Measurements from ENCODE around the gene RPLP2. TPM values are rescaled to one million over a fixed set of nuclear protein-coding genes. Genes with fewer than 3 reads are reported as not detected.

RPLP2 gene
- total RNA-seq, 1 experiment from 2014 or later = 1,150 TPM

GRCh38 chr11:819129-819931 is 9.6 kb downstream of the RPLP2 start:
- peak overlapping the region; percentile 89 for H3K4me3 ChIP-seq
- peaks cover 19% of the 10 kb centered on the region for H3K4me1 ChIP-seq
- peaks cover 4% of the 10 kb centered on the region; the same call in 1 of the 2 replicates for H3K36me3 ChIP-seq
- H3K9me3 ChIP-seq (replicated peaks) = no peaks in the 10 kb centered on the region
- peak; percentile 90 to 92 for DNase-seq
- H3K27ac ChIP-seq = peak overlapping the region; percentile 41; the same call in 1 of the 2 replicates
- H3K27me3 ChIP-seq = no peaks in the 10 kb centered on the region

- Histone ChIP-seq H3K4me1 (peaks cover 21% of the 10 kb centered on the region), H3K9me3 (replicated peaks) (no peaks in the 10 kb centered on the region), H3K36me3 (peaks cover 1% of the 10 kb centered on the region), H3K27ac (peak overlapping the region; percentile 41), H3K27me3 (no peaks in the 10 kb centered on the region), H3K4me3 (peak overlapping the region; percentile 89)
- peak; percentile 86 to 87 for DNase-seq
Measured at GRCh38 chr11:819943-820649, 10.3 kb downstream of the RPLP2 start.

- Histone ChIP-seq H3K27me3 (no peaks in the 10 kb centered on the region), H3K27ac (peak overlapping the region; percentile 41), H3K9me3 (replicated peaks) (no peaks in the 10 kb centered on the region), H3K4me3 (peak overlapping the region; percentile 89), H3K36me3 (no peaks in the 10 kb centered on the region; the same call in 1 of the 2 replicates), H3K4me1 (peaks cover 22% of the 10 kb centered on the region)
- DNase-seq = no peak
Measured at GRCh38 chr11:820655-821511, 11.1 kb downstream of the RPLP2 start.

DNA sequence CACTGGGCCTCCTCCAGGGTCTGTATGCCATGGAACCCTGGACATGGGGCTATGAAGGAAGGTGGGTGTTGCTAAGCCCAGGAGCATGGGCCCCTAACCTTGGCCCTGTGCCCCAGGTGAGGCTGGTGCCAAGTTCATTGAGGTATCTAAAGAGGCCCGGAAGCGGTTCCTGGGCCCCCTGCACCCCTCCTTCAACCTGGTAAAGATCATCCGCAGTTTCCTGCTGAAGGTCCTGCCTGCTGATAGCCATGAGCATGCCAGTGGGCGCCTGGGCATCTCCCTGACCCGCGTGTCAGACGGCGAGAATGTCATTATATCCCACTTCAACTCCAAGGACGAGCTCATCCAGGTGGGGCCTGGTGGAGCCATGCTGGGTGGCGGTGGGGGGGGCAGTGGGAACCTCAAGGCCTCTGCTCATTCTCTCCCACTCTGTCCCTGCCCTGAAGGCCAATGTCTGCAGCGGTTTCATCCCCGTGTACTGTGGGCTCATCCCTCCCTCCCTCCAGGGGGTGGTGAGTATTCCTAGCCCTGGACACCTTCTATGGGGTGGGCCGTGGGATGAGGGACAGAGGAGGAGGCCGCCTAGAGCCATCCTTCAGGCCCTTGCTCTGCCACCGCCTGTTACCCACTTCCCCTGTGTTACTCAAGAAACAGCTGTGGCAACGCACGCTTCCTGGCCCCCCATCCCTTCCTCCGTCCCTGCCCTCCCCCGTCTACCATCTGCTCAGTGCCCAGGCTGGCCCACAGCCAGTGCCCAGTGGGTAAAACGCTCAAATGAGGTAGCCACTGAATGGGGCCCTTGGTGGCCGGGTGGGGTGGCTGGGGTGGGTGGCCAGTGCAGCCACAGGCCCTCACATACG is 12.0 kb downstream of the RPLP2 start:
- no peak for DNase-seq
- H3K9me3 ChIP-seq (replicated peaks) = no peaks in the 10 kb centered on the region
- no peak overlapping the region for H3K27ac ChIP-seq
- no peaks in the 10 kb centered on the region for H3K27me3 ChIP-seq
- peaks cover 25% of the 10 kb centered on the region for H3K4me1 ChIP-seq
- H3K36me3 ChIP-seq = no peaks in the 10 kb centered on the region; the same call in 1 of the 2 replicates
- H3K4me3 ChIP-seq = no peak overlapping the region

GRCh38 chr11:823441-824291 is 13.9 kb downstream of the RPLP2 start:
- Histone ChIP-seq H3K27ac (no peak overlapping the region), H3K27me3 (no peaks in the 10 kb centered on the region), H3K36me3 (no peaks in the 10 kb centered on the region; the same call in 1 of the 2 replicates), H3K9me3 (replicated peaks) (no peaks in the 10 kb centered on the region), H3K4me1 (peaks cover 34% of the 10 kb centered on the region), H3K4me3 (no peak overlapping the region)
- no peak for DNase-seq

DNA sequence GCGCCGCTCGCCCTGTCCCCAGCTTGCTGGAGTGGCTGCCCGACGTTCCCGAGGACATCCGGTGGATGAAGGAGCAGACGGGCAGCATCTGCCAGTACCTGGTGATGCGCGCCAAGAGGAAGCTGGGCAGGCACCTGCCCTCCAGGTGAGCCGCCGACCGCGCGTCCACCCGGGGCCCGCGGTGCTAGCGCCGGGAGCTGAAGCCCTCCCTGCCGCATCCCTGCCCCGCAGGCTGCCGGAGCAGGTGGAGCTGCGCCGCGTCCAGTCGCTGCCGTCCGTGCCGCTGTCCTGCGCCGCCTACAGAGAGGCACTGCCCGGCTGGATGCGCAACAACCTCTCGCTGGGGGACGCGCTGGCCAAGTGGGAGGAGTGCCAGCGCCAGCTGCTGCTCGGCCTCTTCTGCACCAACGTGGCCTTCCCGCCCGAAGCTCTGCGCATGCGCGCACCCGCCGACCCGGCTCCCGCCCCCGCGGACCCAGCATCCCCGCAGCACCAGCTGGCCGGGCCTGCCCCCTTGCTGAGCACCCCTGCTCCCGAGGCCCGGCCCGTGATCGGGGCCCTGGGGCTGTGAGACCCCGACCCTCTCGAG is 14.6 kb downstream of the RPLP2 start:
- no peaks in the 10 kb centered on the region; the same call in 1 of the 2 replicates for H3K36me3 ChIP-seq
- H3K4me3 ChIP-seq = no peak overlapping the region
- no peaks in the 10 kb centered on the region for H3K9me3 ChIP-seq (replicated peaks)
- peaks cover 32% of the 10 kb centered on the region for H3K4me1 ChIP-seq
- no peak overlapping the region for H3K27ac ChIP-seq
- no peak for DNase-seq
- no peaks in the 10 kb centered on the region for H3K27me3 ChIP-seq

GRCh38 chr11:824942-825341 is 15.2 kb downstream of the RPLP2 start:
- Histone ChIP-seq H3K27me3 (no peaks in the 10 kb centered on the region), H3K9me3 (replicated peaks) (no peaks in the 10 kb centered on the region), H3K4me1 (peaks cover 32% of the 10 kb centered on the region), H3K36me3 (no peaks in the 10 kb centered on the region; the same call in 1 of the 2 replicates), H3K27ac (no peak overlapping the region), H3K4me3 (no peak overlapping the region)
- DNase-seq = no peak

DNA sequence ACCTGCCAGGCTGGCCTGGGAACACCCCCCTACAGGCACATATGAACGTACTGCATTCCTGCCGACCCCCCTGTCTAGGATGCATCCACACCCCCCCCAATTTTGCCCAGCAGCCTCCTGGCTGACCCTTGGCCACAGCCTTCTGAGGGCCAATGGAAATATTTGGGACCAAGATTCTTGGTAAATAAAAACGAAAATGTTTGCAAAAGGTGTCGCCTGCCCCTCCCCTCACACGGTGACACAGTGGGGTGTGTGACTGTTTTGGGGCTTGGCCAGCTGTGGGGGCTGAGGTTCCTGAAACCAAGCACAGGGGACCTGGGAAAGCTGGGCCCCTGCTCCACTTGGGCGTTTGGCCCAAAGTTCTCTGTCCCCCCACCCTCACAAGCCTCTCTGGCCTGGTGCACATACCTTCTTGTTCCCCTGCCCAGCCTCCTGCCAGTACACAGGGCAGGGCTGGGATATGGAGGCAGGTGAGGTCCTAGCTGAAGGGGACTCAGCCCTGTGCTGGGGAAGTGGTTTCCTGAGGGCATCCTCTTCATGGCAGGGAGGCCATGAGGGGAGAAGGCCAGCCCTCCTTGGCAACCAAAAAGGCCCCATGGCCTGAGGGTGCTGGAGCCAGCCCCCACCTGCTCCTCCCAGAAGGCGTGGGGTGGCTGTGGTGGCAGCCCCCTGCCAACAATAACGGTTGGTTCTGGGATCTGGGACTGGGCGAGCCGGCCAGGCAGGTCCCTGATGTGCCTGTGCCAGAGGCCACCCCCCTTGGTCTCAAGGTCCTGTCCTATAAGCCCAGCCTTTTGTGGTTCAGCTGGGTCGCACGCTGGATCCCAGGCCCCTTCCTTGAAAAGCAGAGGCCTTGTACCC is 15.8 kb downstream of the RPLP2 start:
- no peaks in the 10 kb centered on the region; the same call in 1 of the 2 replicates for H3K36me3 ChIP-seq
- H3K4me3 ChIP-seq = no peak overlapping the region
- no peaks in the 10 kb centered on the region for H3K27me3 ChIP-seq
- H3K27ac ChIP-seq = no peak overlapping the region
- no peaks in the 10 kb centered on the region for H3K9me3 ChIP-seq (replicated peaks)
- H3K4me1 ChIP-seq = peaks cover 34% of the 10 kb centered on the region
- DNase-seq = no peak

DNA sequence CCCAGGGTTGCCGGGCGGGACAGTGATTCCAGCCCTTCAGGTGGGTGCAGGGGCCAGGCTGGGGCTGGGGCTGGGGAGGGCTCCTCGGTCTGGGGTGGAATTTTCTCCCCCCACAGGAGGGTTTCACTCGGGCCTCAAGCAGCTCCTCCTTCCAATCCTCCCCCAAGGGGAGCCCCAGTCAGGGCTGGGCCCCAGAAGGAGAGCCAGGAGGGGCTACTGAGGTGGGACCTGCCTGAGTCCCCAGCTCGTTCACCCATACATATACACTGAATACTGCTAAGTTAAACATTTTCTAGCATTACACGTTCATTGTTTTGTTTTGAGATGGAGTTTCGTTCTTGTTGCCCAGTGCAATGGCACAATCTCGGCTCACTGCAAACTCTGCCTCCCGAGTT is 16.5 kb downstream of the RPLP2 start:
- Histone ChIP-seq H3K27me3 (no peaks in the 10 kb centered on the region), H3K36me3 (no peaks in the 10 kb centered on the region; the same call in 1 of the 2 replicates), H3K27ac (no peak overlapping the region), H3K4me1 (peaks cover 34% of the 10 kb centered on the region), H3K9me3 (replicated peaks) (no peaks in the 10 kb centered on the region), H3K4me3 (no peak overlapping the region)
- DNase-seq = no peak

GRCh38 chr11:826836-827145 is 17.0 kb downstream of the RPLP2 start:
- peak overlapping the region; percentile 54 for H3K4me3 ChIP-seq
- no peak overlapping the region for H3K27ac ChIP-seq
- H3K27me3 ChIP-seq = no peaks in the 10 kb centered on the region

DNA sequence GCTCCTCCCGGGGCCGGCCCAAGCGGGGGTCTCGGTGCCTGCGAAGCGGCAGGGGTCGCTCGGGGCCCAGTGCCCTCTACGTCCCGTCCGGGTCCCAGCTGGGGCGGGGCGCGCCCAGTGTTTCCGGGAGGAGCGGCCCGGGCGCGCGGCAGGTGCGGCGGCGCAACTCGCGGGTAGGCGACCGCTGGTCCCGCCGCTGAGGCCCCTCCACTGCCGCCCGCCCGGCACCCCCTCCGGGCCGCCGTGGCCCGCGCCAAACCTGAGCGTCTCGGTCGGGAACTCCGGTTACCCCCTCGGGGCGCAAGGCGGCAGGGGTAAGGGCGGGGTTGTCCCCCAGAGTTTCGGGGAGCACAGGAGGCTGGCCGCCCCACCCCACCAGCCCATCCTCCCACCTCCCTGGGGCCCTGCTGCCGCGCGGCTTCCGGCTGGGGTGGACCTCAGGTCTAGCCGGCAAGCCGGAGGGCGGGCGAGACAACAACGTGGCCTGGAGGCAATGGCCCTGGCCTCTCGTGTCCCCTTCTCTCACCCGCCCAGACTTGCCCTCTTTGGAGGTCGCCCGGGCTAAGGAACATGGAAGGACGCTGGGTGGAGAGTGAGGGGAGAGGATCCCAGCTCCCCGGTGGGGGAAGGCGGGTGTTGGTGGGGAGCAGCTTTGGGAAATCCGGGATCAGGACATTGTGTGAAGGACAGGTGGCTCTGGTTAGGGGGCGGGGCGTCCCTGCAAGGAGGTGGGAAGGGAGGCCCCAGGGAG is 17.6 kb downstream of the RPLP2 start:
- Histone ChIP-seq H3K4me3 (peak overlapping the region; percentile 54), H3K27ac (peak overlapping the region; percentile 58), H3K4me1 (peaks cover 38% of the 10 kb centered on the region), H3K9me3 (replicated peaks) (no peaks in the 10 kb centered on the region), H3K27me3 (no peaks in the 10 kb centered on the region), H3K36me3 (no peaks in the 10 kb centered on the region; the same call in 1 of the 2 replicates)
- peak in 1 of 2 experiments; percentile 83 for DNase-seq

More at GRCh38 chr11:826836-827145, 17.0 kb downstream of the RPLP2 start:
- no peaks in the 10 kb centered on the region; the same call in 1 of the 2 replicates for H3K36me3 ChIP-seq
- no peaks in the 10 kb centered on the region for H3K9me3 ChIP-seq (replicated peaks)
- DNase-seq = no peak
- peaks cover 33% of the 10 kb centered on the region for H3K4me1 ChIP-seq

- peak within 1 kb of the TSS; percentile 58 for H3K27ac ChIP-seq
- H3K36me3 ChIP-seq = no peaks in the 10 kb centered on the region; the same call in 1 of the 2 replicates
- peak within 1 kb of the TSS; percentile 54 for H3K4me3 ChIP-seq
- no peaks in the 10 kb centered on the region for H3K27me3 ChIP-seq
- H3K4me1 ChIP-seq = peaks cover 39% of the 10 kb centered on the region
- H3K9me3 ChIP-seq (replicated peaks) = no peaks in the 10 kb centered on the region
- peak in 1 of 2 experiments; percentile 75 for DNase-seq
Measured at GRCh38 chr11:827897-828192, 18.1 kb downstream of the RPLP2 start, which contains the start of gene CRACR2B. Gene CRACR2B (plus strand): TSS chr11:827919. CDS start chr11:828608, 689 bp downstream.
